ENCODE data around the gene NAA35. TPM values are rescaled to one million over a fixed set of nuclear protein-coding genes. Genes with fewer than 3 reads are reported as not detected.

NAA35 gene
- total RNA-seq, 4 donors from 2014 or later, result 18.8 to 27.9 (median 22.2) TPM

GRCh38 chr9:86035827-86036440 is 95.0 kb downstream of the NAA35 start:
- DNase-seq (ENCODE audit: low spot score in 2 of 2), result no peak
- no peaks in the 10 kb centered on the region for H3K4me1 ChIP-seq
- peaks cover 0 to 63% (median 0%) of the 10 kb centered on the region in 3 donors for H3K36me3 ChIP-seq
- no peaks in the 10 kb centered on the region for H3K9me3 ChIP-seq
- H3K27ac ChIP-seq, result no peak overlapping the region
- no peak overlapping the region for H3K4me3 ChIP-seq
- no peaks in the 10 kb centered on the region for H3K27me3 ChIP-seq
- TF ChIP-seq POLR2A (IDR thresholded peaks at IDR 0.05), result no peak
- TF ChIP-seq EP300 (IDR thresholded peaks at IDR 0.05), result no peak
- TF ChIP-seq, protein P1, sequence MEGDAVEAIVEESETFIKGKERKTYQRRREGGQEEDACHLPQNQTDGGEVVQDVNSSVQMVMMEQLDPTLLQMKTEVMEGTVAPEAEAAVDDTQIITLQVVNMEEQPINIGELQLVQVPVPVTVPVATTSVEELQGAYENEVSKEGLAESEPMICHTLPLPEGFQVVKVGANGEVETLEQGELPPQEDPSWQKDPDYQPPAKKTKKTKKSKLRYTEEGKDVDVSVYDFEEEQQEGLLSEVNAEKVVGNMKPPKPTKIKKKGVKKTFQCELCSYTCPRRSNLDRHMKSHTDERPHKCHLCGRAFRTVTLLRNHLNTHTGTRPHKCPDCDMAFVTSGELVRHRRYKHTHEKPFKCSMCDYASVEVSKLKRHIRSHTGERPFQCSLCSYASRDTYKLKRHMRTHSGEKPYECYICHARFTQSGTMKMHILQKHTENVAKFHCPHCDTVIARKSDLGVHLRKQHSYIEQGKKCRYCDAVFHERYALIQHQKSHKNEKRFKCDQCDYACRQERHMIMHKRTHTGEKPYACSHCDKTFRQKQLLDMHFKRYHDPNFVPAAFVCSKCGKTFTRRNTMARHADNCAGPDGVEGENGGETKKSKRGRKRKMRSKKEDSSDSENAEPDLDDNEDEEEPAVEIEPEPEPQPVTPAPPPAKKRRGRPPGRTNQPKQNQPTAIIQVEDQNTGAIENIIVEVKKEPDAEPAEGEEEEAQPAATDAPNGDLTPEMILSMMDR (IDR thresholded peaks at IDR 0.05), result no peak
- WGBS, 2 donors, result 79 to 94% methylated on average over 10 to 11 of the region's 15 CpGs

GRCh38 chr9:86036555-86036954 is 95.6 kb downstream of the NAA35 start:
- Histone ChIP-seq H3K4me1 (peaks cover 0 to 3% (median 0%) of the 10 kb centered on the region in 4 donors), H3K9me3 (no peaks in the 10 kb centered on the region)
- WGBS, 2 donors, result 92 to 95% methylated on average over 9 of the region's 9 CpGs

GRCh38 chr9:86039991-86040860 is 99.3 kb downstream of the NAA35 start:
- TF ChIP-seq EP300 (IDR thresholded peaks at IDR 0.05), result no peak
- no peak for TF ChIP-seq POLR2A (IDR thresholded peaks at IDR 0.05)
- TF ChIP-seq, protein P1 (IDR thresholded peaks at IDR 0.05), result no peak
- WGBS, 2 donors, result 92 to 95% methylated on average over 12 of the region's 12 CpGs

More at GRCh38 chr9:86036555-86036954, 95.6 kb downstream of the NAA35 start:
- TF ChIP-seq, protein P1 (IDR thresholded peaks at IDR 0.05), result no peak
- TF ChIP-seq POLR2A (IDR thresholded peaks at IDR 0.05) (no peak), EP300 (IDR thresholded peaks at IDR 0.05) (no peak)
- Histone ChIP-seq H3K27me3 (no peaks in the 10 kb centered on the region), H3K36me3 (peaks cover 0 to 60% (median 0%) of the 10 kb centered on the region in 3 donors), H3K4me3 (no peak overlapping the region), H3K27ac (no peak overlapping the region)
- no peak for DNase-seq (ENCODE audit: low spot score in 2 of 2)

GRCh38 chr9:86040861-86041155 is 99.9 kb downstream of the NAA35 start:
- H3K27ac ChIP-seq, result no peak overlapping the region
- H3K27me3 ChIP-seq, result no peaks in the 10 kb centered on the region
- DNase-seq (ENCODE audit: low spot score in 2 of 2), result no peak
- 59 to 74% methylated on average over 3 of the region's 3 CpGs for WGBS, 2 donors
- H3K4me3 ChIP-seq, result no peak overlapping the region
- H3K4me1 ChIP-seq, result peaks cover 0 to 4% (median 0%) of the 10 kb centered on the region in 4 donors
- peaks cover 0 to 19% (median 0%) of the 10 kb centered on the region in 3 donors for H3K36me3 ChIP-seq
- H3K9me3 ChIP-seq, result no peaks in the 10 kb centered on the region
- TF ChIP-seq POLR2A (IDR thresholded peaks at IDR 0.05), result no peak
- no peak for TF ChIP-seq EP300 (IDR thresholded peaks at IDR 0.05)
- TF ChIP-seq, protein P1 (IDR thresholded peaks at IDR 0.05), result no peak

More at GRCh38 chr9:86039991-86040860, 99.3 kb downstream of the NAA35 start:
- Histone ChIP-seq H3K36me3 (peaks cover 0 to 25% (median 0%) of the 10 kb centered on the region in 3 donors), H3K4me1 (peaks cover 0 to 4% (median 0%) of the 10 kb centered on the region in 4 donors), H3K4me3 (no peak overlapping the region), H3K27me3 (no peaks in the 10 kb centered on the region), H3K9me3 (no peaks in the 10 kb centered on the region), H3K27ac (no peak overlapping the region)
- DNase-seq (ENCODE audit: low spot score in 2 of 2), result no peak

DNA sequence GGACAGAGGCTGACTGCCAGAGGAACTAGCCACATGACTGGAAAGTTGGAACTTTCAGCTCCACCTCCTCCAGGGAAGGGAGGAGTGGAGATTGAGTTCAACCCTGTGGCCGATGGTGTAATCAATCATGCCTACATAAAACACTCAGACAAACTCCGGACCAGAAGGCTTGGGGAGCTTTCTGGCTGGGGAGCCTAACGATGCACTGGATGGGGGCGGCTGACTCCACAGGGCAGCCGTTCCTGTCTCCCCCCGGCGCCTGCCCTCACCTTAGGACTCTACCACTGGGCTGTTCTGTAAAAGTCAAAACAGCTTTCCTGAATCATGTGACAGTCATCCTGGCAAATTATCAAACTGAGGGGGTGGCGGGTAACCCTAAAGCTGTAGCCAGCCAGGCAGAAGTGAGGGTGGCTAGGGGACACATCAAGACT is 100.4 kb downstream of the NAA35 start:
- H3K9me3 ChIP-seq, result no peaks in the 10 kb centered on the region
- no peaks in the 10 kb centered on the region for H3K27me3 ChIP-seq
- 43 to 55% methylated on average over 8 of the region's 8 CpGs for WGBS, 2 donors
- H3K36me3 ChIP-seq, result peaks cover 0 to 14% (median 0%) of the 10 kb centered on the region in 3 donors
- H3K4me1 ChIP-seq, result peaks cover 0 to 4% (median 0%) of the 10 kb centered on the region in 4 donors
- TF ChIP-seq EP300 (IDR thresholded peaks at IDR 0.05), result no peak
- no peak for TF ChIP-seq POLR2A (IDR thresholded peaks at IDR 0.05)
- TF ChIP-seq, protein P1 (IDR thresholded peaks at IDR 0.05), result no peak
- DNase-seq (ENCODE audit: low spot score in 2 of 2), result no peak
- no peak overlapping the region for H3K4me3 ChIP-seq
- H3K27ac ChIP-seq, result no peak overlapping the region

Data from tibial nerve (tissue), 4 donors.